Globus pallidus (tissue), 1 donor: ENCODE results near the gene DOK3.

Experiments used
- DNase-seq: peaks from one replicate; pipeline ENCODE4 v3.0.0-alpha.2; 2015; ENCODE audit warnings: low spot score

Gene DOK3

GRCh38 chr5:177465044-177465443 lies 44.6 kb downstream of the DOK3 start:
- no peak for DNase-seq

GRCh38 chr5:177462021-177462670 lies 47.5 kb downstream of the DOK3 start:
- DNase-seq: no peak

- DNase-seq: no peak
Observed at GRCh38 chr5:177459819-177460628, 49.6 kb downstream of the DOK3 start.

GRCh38 chr5:177459357-177459756 lies 50.3 kb downstream of the DOK3 start:
- DNase-seq: no peak

GRCh38 chr5:177458912-177459350 lies 50.7 kb downstream of the DOK3 start:
- no peak for DNase-seq

GRCh38 chr5:177457852-177458681 lies 51.6 kb downstream of the DOK3 start:
- DNase-seq: no peak

GRCh38 chr5:177456976-177457851 lies 52.4 kb downstream of the DOK3 start:
- DNase-seq: peak; percentile 88

GRCh38 chr5:177456591-177456964 lies 53.0 kb downstream of the DOK3 start:
- DNase-seq: no peak

GRCh38 chr5:177455661-177456590 lies 53.7 kb downstream of the DOK3 start:
- DNase-seq: peak; percentile 75

GRCh38 chr5:177455036-177455660 lies 54.5 kb downstream of the DOK3 start:
- no peak for DNase-seq

GRCh38 chr5:177454397-177455035 lies 55.1 kb downstream of the DOK3 start:
- DNase-seq: peak; percentile 82

GRCh38 chr5:177453852-177454396 lies 55.7 kb downstream of the DOK3 start:
- no peak for DNase-seq

GRCh38 chr5:177452688-177453638 lies 56.7 kb downstream of the DOK3 start:
- DNase-seq: no peak
